Heart right ventricle (tissue), 16 donors: ENCODE data around the gene LTF. TPM values are rescaled to one million over a fixed set of nuclear protein-coding genes. Genes with fewer than 3 reads are reported as not detected.
"Not testable (repeated sequence)": the region's sequence is repeated elsewhere in the genome, so short reads cannot be mapped to it uniquely, and the experiment has no call there.

ENCODE experiments used
- ATAC-seq, 8 donors: fragments of 200-7000 bp; cut with Tn5 transposase; one replicate each; pipeline ENCODE4 v1.9.1; 2020; ENCODE audit warnings: mild to moderate bottlenecking in 8 of 8, moderate library complexity in 8 of 8, moderate number of reproducible peaks in 1 of 8
- DNase-seq, 2 donors: peaks; one replicate each; pipeline ENCODE4 v3.0.0-alpha.2; 2020
- H3K27ac ChIP-seq, 10 donors: fragments of 200-600 bp; sonication (generic) in 2 of 10; one replicate each; pipeline versions ENCODE4 v1.5.0 to v1.8.0; 2020 to 2022; ENCODE audit warnings: mild to moderate bottlenecking in 3 of 10
- H3K27me3 ChIP-seq, 7 donors: fragments of 200-600 bp; one replicate each; pipeline ENCODE4 v1.8.0; 2021 to 2022; ENCODE audit warnings: mild to moderate bottlenecking in 2 of 7
- H3K36me3 ChIP-seq, 9 donors: fragments of 200-600 bp; sonication (generic) in 1 of 9; one replicate each; pipeline versions ENCODE4 v1.5.0 to v1.8.0; 2020 to 2022; ENCODE audit warnings: mild to moderate bottlenecking in 2 of 9
- H3K4me1 ChIP-seq, 9 donors: fragments of 200-600 bp; sonication (generic) in 1 of 9; one replicate each; pipeline versions ENCODE4 v1.5.0 to v1.8.0; 2020 to 2022; ENCODE audit warnings: mild to moderate bottlenecking in 4 of 9
- H3K4me3 ChIP-seq, 10 donors: fragments of 200-600 bp; sonication (generic) in 2 of 10; one replicate each; pipeline versions ENCODE4 v1.5.0 to v1.8.0; 2020 to 2022; ENCODE audit warnings: mild to moderate bottlenecking in 7 of 10, moderate library complexity in 2 of 10
- H3K9me3 ChIP-seq, 11 donors: fragments of 200-600 bp in 10 of 11; sonication (generic) in 2 of 11; one replicate each; pipeline versions ENCODE4 v1.5.0 to v1.8.0; 2013 to 2022; ENCODE audit warnings: mild to moderate bottlenecking in 2 of 11, control low read depth in 1 of 11, moderate library complexity in 1 of 11
- CTCF ChIP-seq, 9 donors: fragments of 200-600 bp; sonication (generic) in 2 of 9; IDR thresholded peaks; one replicate each; pipeline versions ENCODE4 v1.5.0 to v1.8.0; 2021 to 2022; ENCODE audit warnings: antibody characterized with exemption in 9 of 9, mild to moderate bottlenecking in 5 of 9, moderate library complexity in 1 of 9
- WGBS, 2 donors: extraction: QIAGEN DNeasy Blood & Tissue Kit; methylation state at CpG; one replicate each; pipeline ENCODE4 v1.1.7; 2013; ENCODE audit warnings: inconsistent platforms in 1 of 2; 5-methylcytosine and 5-hydroxymethylcytosine counted together
- intact Hi-C, 10 donors: fragments of 100-400 bp; cut with DNase I; formaldehyde crosslinking; loops; one replicate each; pipeline versions ENCODE4 v1.11.1 to v1.14.2; 2022
- polyA plus RNA-seq, 2 donors: library from polyadenylated mRNA; stranded (reverse); fragments of 200-250 nt; gene quantifications; one replicate each; pipeline ENCODE4 v1.2.3, GENCODE V29; 2013
- total RNA-seq, 10 donors: library from RNA; stranded (reverse); fragmentation: NEBNext Ultra II Directional in 3 of 10; extraction: Animal tissue kit (Norgen Biotek cat#: 25700) in 3 of 10; gene quantifications; one replicate each; pipeline versions ENCODE4 v1.2.1 to v1.2.4, GENCODE V29; 2021 to 2023
- donor health status: Arrhythmogenic right ventricular cardiomyopathy.
- donor health status: ischemic (EF 13 %, LVEDD 7.1; RV severe dilation, severe dysfunction).
- donor health status: healthy with polysubstance abuse.
- donor health status: DM: no; HTN: yes; CAD: no.
- donor health status: DM: no; HTN: no; CAD: no.
- donor health status: ischemic (EF 25% LVEDD 6.9; RV normal size, moderate dysfunction).
- donor health status: ischemic (EF 25% LVEDD 5.7; RV mildly dilated, moderate dysfunction).
- donor health status: healthy.
- donor health status: DM: yes; HTN: yes; CAD: no.
- donor health status: Ischemic cardiomyopathy.
- donor health status: ischemic (EF 35%, LVEDD 5.7; RV mildly dilated, moderate dysfunction).
- donor health status: nonischemic (EF 11% LVEDD 7.7; RV severe dilation, severe dysfunction).
- donor health status: DM: yes; HTN: yes; CAD: no.
- donor health status: PGD.
- donor health status: ischemic (EF 29% LVEDD 5.4; RV normal size, mild dysfunction).
- donor health status: nonischemic (EF 23%, LVEDD 6.1; RV moderate dilation, normal function).

Gene LTF
- total and polyA plus RNA-seq, 12 donors = 1.7 to 7.7 (median 2.9) TPM

- Histone ChIP-seq H3K27me3 (no peaks in the 10 kb centered on the region), H3K27ac (no peak overlapping the region), H3K36me3 (no peaks in the 10 kb centered on the region), H3K4me3 (no peak overlapping the region), H3K4me1 (peaks cover 0 to 39% (median 0%) of the 10 kb centered on the region in 9 donors), H3K9me3 (no peaks in the 10 kb centered on the region)
- ATAC-seq (no peak), DNase-seq (no peak)
- intact Hi-C loops = no loop called here
- WGBS, 2 donors = 77 to 79% methylated on average over 2 of the region's 2 CpGs
- TF ChIP-seq CTCF (IDR thresholded peaks at IDR 0.05) = no peak
These were observed 71.7 kb downstream of the LTF start for GRCh38 chr3:46393011-46393410.

GRCh38 chr3:46391526-46391925 is 73.2 kb downstream of the LTF start:
- WGBS, 2 donors = 88 to 96% methylated on average over 5 of the region's 5 CpGs
- H3K36me3 ChIP-seq, H3K27me3 ChIP-seq, H3K27ac ChIP-seq, H3K4me3 ChIP-seq, ATAC-seq, DNase-seq, intact Hi-C loops, H3K9me3 ChIP-seq: not testable (repeated sequence)
- peaks cover 0 to 35% (median 0%) of the 10 kb centered on the region in 9 donors for H3K4me1 ChIP-seq

GRCh38 chr3:46389306-46389705 is 75.4 kb downstream of the LTF start:
- no peaks in the 10 kb centered on the region for H3K9me3 ChIP-seq
- intact Hi-C loops = no loop called here
- no peak overlapping the region for H3K27ac ChIP-seq
- ATAC-seq (no peak), DNase-seq (no peak)
- H3K4me1 ChIP-seq = peaks cover 0 to 23% (median 0%) of the 10 kb centered on the region in 9 donors
- no peak for TF ChIP-seq CTCF (IDR thresholded peaks at IDR 0.05)
- no peaks in the 10 kb centered on the region for H3K36me3 ChIP-seq
- H3K4me3 ChIP-seq = no peak overlapping the region
- peaks cover 0 to 10% (median 0%) of the 10 kb centered on the region in 7 donors for H3K27me3 ChIP-seq
- WGBS, 2 donors = 63 to 67% methylated on average over 6 of the region's 6 CpGs

GRCh38 chr3:46388847-46389246 is 75.9 kb downstream of the LTF start:
- DNase-seq, H3K4me3 ChIP-seq, H3K27me3 ChIP-seq, H3K9me3 ChIP-seq, H3K36me3 ChIP-seq, ATAC-seq, intact Hi-C loops, H3K27ac ChIP-seq: not testable (repeated sequence)
- peaks cover 0 to 23% (median 0%) of the 10 kb centered on the region in 9 donors for H3K4me1 ChIP-seq
- 91 to 95% methylated on average over 4 of the region's 4 CpGs for WGBS, 2 donors

- TF ChIP-seq CTCF (IDR thresholded peaks at IDR 0.05) = no peak
- WGBS, 2 donors = 57 to 65% methylated on average over 4 of the region's 4 CpGs
- Histone ChIP-seq H3K4me1 (peaks cover 0 to 29% (median 2%) of the 10 kb centered on the region in 9 donors), H3K9me3 (no peaks in the 10 kb centered on the region), H3K36me3 (no peaks in the 10 kb centered on the region), H3K27me3 (peaks cover 0 to 10% (median 0%) of the 10 kb centered on the region in 7 donors), H3K4me3 (no peak overlapping the region), H3K27ac (peak overlapping the region in 1 of 10 donors; percentile 1)
- DNase-seq (no peak), ATAC-seq (peak in 2 of 8 donors; percentile 17 to 48)
- intact Hi-C loops = no loop called here
These were observed 78.5 kb downstream of the LTF start for GRCh38 chr3:46386205-46386604.

Other genes starting within 250 kb of the LTF start
- under 1 TPM in 2 of 10 donors, not detected in 8; 0.61 to 0.67 TPM for gene CCR3, start 222.4 kb downstream of the LTF start, total RNA-seq
- gene CCR3, start 222.4 kb downstream of the LTF start, polyA plus RNA-seq = not detected
- 1 to 10 TPM in 2 of 10 donors, under 1 TPM in 8; 0.21 to 8.7 (median 0.67) TPM for gene CCR2, start 110.8 kb downstream of the LTF start, total RNA-seq
- under 1 TPM; 0.15 to 0.49 TPM for gene CCR2, start 110.8 kb downstream of the LTF start, polyA plus RNA-seq
- 1 to 10 TPM in 2 of 10 donors, under 1 TPM in 8; 0.17 to 7.2 (median 0.38) TPM for gene CCR5, start 94.0 kb downstream of the LTF start, total RNA-seq
- gene CCR5, start 94.0 kb downstream of the LTF start, polyA plus RNA-seq = under 1 TPM; 0.28 to 0.37 TPM
- 1 to 10 TPM; 1.0 to 5.4 (median 1.7) TPM for gene CCRL2, start 57.6 kb downstream of the LTF start, total RNA-seq
- gene CCRL2, start 57.6 kb downstream of the LTF start, polyA plus RNA-seq = 1 to 10 TPM; 1.8 to 1.9 TPM
- not detected for gene RTP3, start 33.1 kb upstream of the LTF start, total RNA-seq
- gene RTP3, start 33.1 kb upstream of the LTF start, polyA plus RNA-seq = not detected
- gene LRRC2, start 101.4 kb upstream of the LTF start, total RNA-seq = 100 to 1,000 TPM; 103 to 163 (median 128) TPM
- 10 to 100 TPM; 10.7 to 49.8 TPM for gene LRRC2, start 101.4 kb upstream of the LTF start, polyA plus RNA-seq
- under 1 TPM in 1 of 10 donors, not detected in 9; 0.19 TPM for gene FAM240A, start 147.6 kb upstream of the LTF start, total RNA-seq
- gene FAM240A, start 147.6 kb upstream of the LTF start, polyA plus RNA-seq = not detected
- 10 to 100 TPM; 16.3 to 41.6 (median 21.6) TPM for gene ALS2CL, start 228.8 kb upstream of the LTF start, total RNA-seq
- gene ALS2CL, start 228.8 kb upstream of the LTF start, polyA plus RNA-seq = 100 to 1,000 TPM in 1 of 2 donors, 10 to 100 TPM in 1; 15.6 to 102 TPM
- gene TMIE, start 236.5 kb upstream of the LTF start, total RNA-seq = 1 to 10 TPM in 1 of 10 donors, under 1 TPM in 8, not detected in 1; 0.21 to 1.1 (median 0.48) TPM
- 1 to 10 TPM in 1 of 2 donors, under 1 TPM in 1; 0.39 to 1.2 TPM for gene TMIE, start 236.5 kb upstream of the LTF start, polyA plus RNA-seq